IMR-90 (cell line): ENCODE data around the gene OR51B6. TPM values are rescaled to one million over a fixed set of nuclear protein-coding genes. Genes with fewer than 3 reads are reported as not detected.

Source experiments
- CEBPB ChIP-seq: IDR thresholded peaks from 2 replicates; pipeline ENCODE4 v1.6.1; 2012; ENCODE audit warnings: low read depth, low read length, improper control_type of control experiment
- RAD21 ChIP-seq: IDR thresholded peaks from 2 replicates; pipeline ENCODE4 v1.6.1; 2012; ENCODE audit warnings: low read length, improper control_type of control experiment
- polyA plus RNA-seq, 3 experiments: library from polyadenylated mRNA; depleted of rRNA; stranded (reverse); fragments of >200 nt; gene quantifications; 2 replicates each; pipeline ENCODE4 v1.2.3, GENCODE V29; 2012; ENCODE audit warnings: low replicate concordance in 1 of 3
- total RNA-seq: library from RNA; depleted of rRNA; stranded (reverse); fragments of >200 nt; gene quantifications from 2 replicates; pipeline ENCODE4 v1.2.3, GENCODE V29; 2012
- TF ChIP-seq, protein P1 (sequence below): fragments of 150-350 bp; IDR thresholded peaks from 2 replicates; pipeline ENCODE4 v1.6.1; 2017; ENCODE audit warnings: mild to moderate bottlenecking, antibody characterized with exemption, low read length, low read depth
- TF ChIP-seq, protein P2 (sequence below): conservative IDR thresholded peaks from 2 replicates; pipeline ENCODE4 v1.5.1; 2012; ENCODE audit warnings: mild to moderate bottlenecking, low read depth, low read length, improper control_type of control experiment

Gene OR51B6
- total and polyA plus RNA-seq, 2 of the 4 experiments (the other 2 are of a cell fraction), result not detected

DNA sequence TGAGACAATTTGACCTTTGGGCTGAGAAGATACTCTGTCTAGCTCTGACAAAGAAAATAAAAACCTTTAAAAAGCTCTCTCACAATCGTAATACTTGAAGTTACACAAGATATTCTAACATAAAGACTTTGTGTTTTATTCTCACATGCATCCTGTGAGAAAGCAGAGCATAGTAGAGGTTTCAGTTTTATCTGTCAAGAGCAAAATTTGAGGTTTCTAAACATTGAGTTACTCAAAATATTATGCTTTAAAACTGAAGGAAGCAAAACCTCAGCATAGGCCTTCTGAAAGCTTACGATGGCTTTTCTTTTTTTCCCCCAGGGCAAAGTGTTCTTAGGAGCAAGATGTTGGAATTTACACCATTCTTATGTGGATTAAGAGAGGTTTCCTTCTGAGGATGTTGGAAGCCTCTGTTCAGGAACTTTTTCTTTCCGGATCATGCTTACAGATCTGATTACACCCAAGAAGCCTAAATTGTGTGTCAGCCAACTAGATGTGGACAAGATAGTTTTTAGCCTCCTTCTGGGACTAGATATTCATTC is 17.3 kb downstream of the OR51B6 start (continued):
- TF ChIP-seq, protein P1, sequence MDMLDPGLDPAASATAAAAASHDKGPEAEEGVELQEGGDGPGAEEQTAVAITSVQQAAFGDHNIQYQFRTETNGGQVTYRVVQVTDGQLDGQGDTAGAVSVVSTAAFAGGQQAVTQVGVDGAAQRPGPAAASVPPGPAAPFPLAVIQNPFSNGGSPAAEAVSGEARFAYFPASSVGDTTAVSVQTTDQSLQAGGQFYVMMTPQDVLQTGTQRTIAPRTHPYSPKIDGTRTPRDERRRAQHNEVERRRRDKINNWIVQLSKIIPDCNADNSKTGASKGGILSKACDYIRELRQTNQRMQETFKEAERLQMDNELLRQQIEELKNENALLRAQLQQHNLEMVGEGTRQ, result no peak
- TF ChIP-seq CEBPB (no peak), RAD21 (no peak)
- TF ChIP-seq, protein P2, sequence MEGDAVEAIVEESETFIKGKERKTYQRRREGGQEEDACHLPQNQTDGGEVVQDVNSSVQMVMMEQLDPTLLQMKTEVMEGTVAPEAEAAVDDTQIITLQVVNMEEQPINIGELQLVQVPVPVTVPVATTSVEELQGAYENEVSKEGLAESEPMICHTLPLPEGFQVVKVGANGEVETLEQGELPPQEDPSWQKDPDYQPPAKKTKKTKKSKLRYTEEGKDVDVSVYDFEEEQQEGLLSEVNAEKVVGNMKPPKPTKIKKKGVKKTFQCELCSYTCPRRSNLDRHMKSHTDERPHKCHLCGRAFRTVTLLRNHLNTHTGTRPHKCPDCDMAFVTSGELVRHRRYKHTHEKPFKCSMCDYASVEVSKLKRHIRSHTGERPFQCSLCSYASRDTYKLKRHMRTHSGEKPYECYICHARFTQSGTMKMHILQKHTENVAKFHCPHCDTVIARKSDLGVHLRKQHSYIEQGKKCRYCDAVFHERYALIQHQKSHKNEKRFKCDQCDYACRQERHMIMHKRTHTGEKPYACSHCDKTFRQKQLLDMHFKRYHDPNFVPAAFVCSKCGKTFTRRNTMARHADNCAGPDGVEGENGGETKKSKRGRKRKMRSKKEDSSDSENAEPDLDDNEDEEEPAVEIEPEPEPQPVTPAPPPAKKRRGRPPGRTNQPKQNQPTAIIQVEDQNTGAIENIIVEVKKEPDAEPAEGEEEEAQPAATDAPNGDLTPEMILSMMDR, result no peak
